OCI-LY7 (cell line): Measurements from ENCODE around the gene ZBTB42.

ENCODE experiments used
- EZH2phosphoT487 ChIP-seq: fragments of 200-600 bp; sonication (generic); IDR thresholded peaks from 2 replicates; pipeline ENCODE4 v1.6.1; 2018; ENCODE audit warnings: low read depth, borderline replicate concordance, mild to moderate bottlenecking, mixed run types, antibody characterized with exemption, low read length, moderate library complexity, mixed read lengths
- TF ChIP-seq, protein P1 (sequence below): fragments of 200-600 bp; sonication (generic); conservative IDR thresholded peaks from 2 replicates; pipeline ENCODE4 v1.5.1; 2014; ENCODE audit warnings: mild to moderate bottlenecking, antibody characterized with exemption, low read length, moderate library complexity, mixed read lengths

DNA sequence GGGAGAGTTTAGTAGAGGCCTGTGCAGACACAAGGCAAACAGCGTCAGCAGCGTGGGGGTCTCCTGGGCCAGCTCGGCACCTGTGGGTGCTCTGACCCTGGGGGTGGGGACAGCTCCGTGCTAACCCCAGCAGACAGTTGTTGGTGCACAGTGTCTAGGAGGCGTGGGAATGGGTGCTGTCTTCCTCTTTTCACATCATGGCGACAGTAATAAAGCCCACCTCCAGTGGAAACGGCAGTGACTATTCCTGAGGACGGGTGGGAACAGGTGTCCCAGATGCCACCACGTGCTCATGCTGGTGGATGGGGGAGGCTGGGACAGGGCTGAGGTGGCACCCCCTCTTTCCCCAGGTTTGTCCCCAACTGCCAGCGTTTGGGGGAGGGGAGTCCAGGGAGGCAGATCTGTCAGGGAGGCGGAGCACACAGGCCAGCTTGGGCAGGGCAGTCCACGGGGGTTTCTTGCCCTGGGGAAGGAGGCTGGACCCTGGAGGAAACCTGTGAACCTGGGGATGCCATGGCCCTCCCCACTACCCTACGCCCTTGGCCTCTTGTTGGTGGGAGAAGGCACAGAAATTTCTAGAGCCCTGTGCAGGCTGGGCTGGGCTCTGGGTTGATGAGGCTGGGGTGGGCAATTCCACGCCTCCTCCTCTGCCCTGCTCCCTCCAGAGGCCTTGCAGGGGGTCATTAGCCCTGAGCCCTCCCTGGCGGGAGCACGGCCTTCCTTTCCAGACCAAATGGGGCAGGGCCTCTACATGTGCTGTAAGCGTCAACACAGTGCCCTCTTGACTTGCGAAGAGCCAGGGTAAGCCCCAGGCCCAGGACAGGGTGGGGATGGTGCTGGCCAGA, 3.8 kb downstream of the ZBTB42 start:
- TF ChIP-seq, protein P1, sequence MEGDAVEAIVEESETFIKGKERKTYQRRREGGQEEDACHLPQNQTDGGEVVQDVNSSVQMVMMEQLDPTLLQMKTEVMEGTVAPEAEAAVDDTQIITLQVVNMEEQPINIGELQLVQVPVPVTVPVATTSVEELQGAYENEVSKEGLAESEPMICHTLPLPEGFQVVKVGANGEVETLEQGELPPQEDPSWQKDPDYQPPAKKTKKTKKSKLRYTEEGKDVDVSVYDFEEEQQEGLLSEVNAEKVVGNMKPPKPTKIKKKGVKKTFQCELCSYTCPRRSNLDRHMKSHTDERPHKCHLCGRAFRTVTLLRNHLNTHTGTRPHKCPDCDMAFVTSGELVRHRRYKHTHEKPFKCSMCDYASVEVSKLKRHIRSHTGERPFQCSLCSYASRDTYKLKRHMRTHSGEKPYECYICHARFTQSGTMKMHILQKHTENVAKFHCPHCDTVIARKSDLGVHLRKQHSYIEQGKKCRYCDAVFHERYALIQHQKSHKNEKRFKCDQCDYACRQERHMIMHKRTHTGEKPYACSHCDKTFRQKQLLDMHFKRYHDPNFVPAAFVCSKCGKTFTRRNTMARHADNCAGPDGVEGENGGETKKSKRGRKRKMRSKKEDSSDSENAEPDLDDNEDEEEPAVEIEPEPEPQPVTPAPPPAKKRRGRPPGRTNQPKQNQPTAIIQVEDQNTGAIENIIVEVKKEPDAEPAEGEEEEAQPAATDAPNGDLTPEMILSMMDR = no peak
- TF ChIP-seq EZH2phosphoT487 = no peak
